AG09319 (cell line): ENCODE measurements around the gene FBXL13.

ENCODE experiments used
- DNase-seq: peaks from one replicate; pipeline ENCODE4 v3.0.0-alpha.2; 2010; ENCODE audit warnings: low read depth; ENCODE audit errors: extremely low read depth
- CTCF ChIP-seq: IDR thresholded peaks from 2 replicates; pipeline ENCODE4 v1.5.1; 2011; ENCODE audit warnings: low read depth, mild to moderate bottlenecking, inconsistent platforms, low read length, moderate library complexity

The FBXL13 gene

GRCh38 chr7:102828286-102828685 lies 246.3 kb downstream of the FBXL13 start:
- no peak for TF ChIP-seq CTCF
- no peak for DNase-seq

GRCh38 chr7:102823390-102824119 lies 251.0 kb downstream of the FBXL13 start:
- no peak for TF ChIP-seq CTCF
- DNase-seq, result no peak

- TF ChIP-seq CTCF, result no peak
- DNase-seq, result no peak
Measured at GRCh38 chr7:102821994-102822747, 252.4 kb downstream of the FBXL13 start.

- no peak for DNase-seq
- no peak for TF ChIP-seq CTCF
Measured at GRCh38 chr7:102819151-102819550, 255.4 kb downstream of the FBXL13 start.

GRCh38 chr7:102817616-102818573 lies 256.7 kb downstream of the FBXL13 start:
- TF ChIP-seq CTCF, result no peak

GRCh38 chr7:102814025-102814471 lies 260.5 kb downstream of the FBXL13 start:
- no peak for TF ChIP-seq CTCF
- no peak for DNase-seq

More at GRCh38 chr7:102817616-102818573, 256.7 kb downstream of the FBXL13 start:
- DNase-seq, result no peak
